Type B pancreatic cell (in vitro differentiated cells): ENCODE results near the gene FEM1C. TPM values are rescaled to one million over a fixed set of nuclear protein-coding genes. Genes with fewer than 3 reads are reported as not detected.

ENCODE experiments used
- DNase-seq: peaks from one replicate; pipeline ENCODE4 v3.0.0; 2021; ENCODE audit warnings: mixed read lengths; ENCODE audit not compliant: unreplicated experiment; ENCODE audit errors: extremely low spot score
- H3K27ac Mint-ChIP-seq: 2 replicates; pipeline ENCODE4 v1.8.0; 2021; ENCODE audit warnings: mild to moderate bottlenecking, mixed read lengths
- H3K27me3 Mint-ChIP-seq: 2 replicates; pipeline ENCODE4 v1.8.0; 2021; ENCODE audit warnings: mixed read lengths
- H3K36me3 Mint-ChIP-seq: 2 replicates; pipeline ENCODE4 v1.8.0; 2021; ENCODE audit warnings: mixed read lengths
- H3K4me1 Mint-ChIP-seq: one replicate; pipeline ENCODE4 v1.8.0; 2021; ENCODE audit warnings: mixed read lengths; ENCODE audit not compliant: unreplicated experiment
- H3K4me3 Mint-ChIP-seq: 2 replicates; pipeline ENCODE4 v1.8.0; 2021; ENCODE audit warnings: mild to moderate bottlenecking, mixed read lengths
- H3K9me3 Mint-ChIP-seq: 2 replicates; pipeline ENCODE4 v1.8.0; 2021; ENCODE audit warnings: mixed read lengths
- CTCF ChIP-seq: fragments of 200-600 bp; sonication (generic); conservative IDR thresholded peaks from 2 replicates; pipeline ENCODE4 v1.5.0; 2021; ENCODE audit warnings: antibody characterized with exemption, mild to moderate bottlenecking
- total RNA-seq: library from RNA; stranded (reverse); gene quantifications from 2 replicates; pipeline ENCODE4 v1.2.1, GENCODE V29; 2021; ENCODE audit warnings: low replicate concordance

FEM1C gene
- total RNA-seq, 1 donor from 2014 or later, result 15.8 TPM

DNA sequence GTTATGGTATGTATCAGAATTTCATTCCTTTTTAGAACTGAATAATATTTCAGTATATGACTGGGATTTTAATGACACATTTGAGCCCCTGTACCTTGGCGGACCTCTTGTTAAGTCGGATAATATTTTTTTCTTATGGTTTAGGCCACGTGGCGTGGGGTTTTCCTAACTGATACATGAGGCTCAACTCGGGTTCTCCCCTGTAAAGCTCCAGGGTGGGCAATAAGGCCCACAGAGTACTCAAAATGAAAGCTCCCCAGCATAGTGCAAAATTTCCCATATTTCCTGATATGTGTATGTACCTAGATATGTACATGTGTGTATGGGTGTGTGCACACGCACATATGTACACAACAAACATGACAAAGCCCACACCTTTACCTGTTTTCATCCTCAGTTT, 33.2 kb upstream of the FEM1C start:
- no peaks in the 10 kb centered on the region for H3K27me3 Mint-ChIP-seq
- TF ChIP-seq CTCF, result no peak
- H3K36me3 Mint-ChIP-seq, result no peaks in the 10 kb centered on the region
- no peaks in the 10 kb centered on the region for H3K9me3 Mint-ChIP-seq
- no peak overlapping the region for H3K27ac Mint-ChIP-seq
- no peak overlapping the region for H3K4me3 Mint-ChIP-seq
- DNase-seq, result no peak
- H3K4me1 Mint-ChIP-seq, result no peaks in the 10 kb centered on the region

DNA sequence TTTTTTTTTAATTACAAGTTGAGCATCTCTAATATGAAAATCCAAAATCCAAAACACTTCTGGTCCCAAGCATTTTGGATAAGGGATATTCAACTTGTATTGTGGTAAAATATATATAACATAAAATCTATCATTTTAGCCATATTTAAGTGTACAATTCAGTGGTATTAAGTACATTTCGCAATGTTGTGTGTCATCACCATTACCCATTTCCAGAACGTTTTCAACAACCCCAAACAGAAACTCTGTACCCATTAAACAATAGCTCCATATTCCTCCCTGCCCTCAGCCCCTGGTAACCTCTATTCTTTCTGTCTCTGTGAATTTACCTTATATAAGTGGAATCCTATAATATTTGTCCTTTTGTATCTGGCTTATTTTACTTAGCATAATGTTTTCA, 32.8 kb upstream of the FEM1C start:
- no peak overlapping the region for H3K27ac Mint-ChIP-seq
- H3K27me3 Mint-ChIP-seq, result no peaks in the 10 kb centered on the region
- no peak overlapping the region for H3K4me3 Mint-ChIP-seq
- no peaks in the 10 kb centered on the region for H3K4me1 Mint-ChIP-seq
- DNase-seq, result no peak
- no peaks in the 10 kb centered on the region for H3K9me3 Mint-ChIP-seq
- TF ChIP-seq CTCF, result no peak
- no peaks in the 10 kb centered on the region for H3K36me3 Mint-ChIP-seq

- Mint-ChIP-seq H3K27me3 (no peaks in the 10 kb centered on the region), H3K9me3 (no peaks in the 10 kb centered on the region), H3K36me3 (no peaks in the 10 kb centered on the region), H3K27ac (no peak overlapping the region), H3K4me1 (no peaks in the 10 kb centered on the region), H3K4me3 (no peak overlapping the region)
- TF ChIP-seq CTCF, result no peak
- DNase-seq, result no peak
These were observed 30.8 kb upstream of the FEM1C start for GRCh38 chr5:115575167-115576070.

- no peak for DNase-seq
- Mint-ChIP-seq H3K4me1 (no peaks in the 10 kb centered on the region), H3K27me3 (no peaks in the 10 kb centered on the region), H3K4me3 (no peak overlapping the region), H3K36me3 (no peaks in the 10 kb centered on the region), H3K27ac (no peak overlapping the region), H3K9me3 (no peaks in the 10 kb centered on the region)
- TF ChIP-seq CTCF, result no peak
These were observed 28.6 kb upstream of the FEM1C start for GRCh38 chr5:115573133-115573532.

DNA sequence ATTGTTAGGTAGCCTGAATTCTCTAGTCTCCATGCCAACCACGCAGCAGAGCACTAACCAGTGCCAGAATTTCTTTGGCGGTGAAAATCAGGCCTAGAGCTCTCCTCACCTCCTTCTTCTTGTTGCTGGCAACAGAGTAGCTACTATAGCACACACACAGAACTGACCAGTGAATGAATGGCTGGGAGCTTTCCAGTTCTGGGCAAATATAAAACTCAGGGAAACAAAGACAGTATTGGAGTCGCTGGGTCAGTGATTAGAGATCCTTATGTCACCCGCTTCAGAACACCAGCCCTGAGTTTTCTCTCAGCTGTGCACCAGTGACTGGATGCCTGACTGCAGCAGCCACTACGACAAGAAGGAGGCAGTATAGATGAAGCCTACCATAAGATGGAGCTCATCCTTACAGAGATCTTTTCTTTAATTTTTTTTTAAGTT, 26.9 kb upstream of the FEM1C start:
- DNase-seq, result no peak

More for the DNA sequence above, 26.9 kb upstream of the FEM1C start:
- no peaks in the 10 kb centered on the region for H3K9me3 Mint-ChIP-seq
- no peak for TF ChIP-seq CTCF
- no peak overlapping the region for H3K27ac Mint-ChIP-seq
- H3K4me1 Mint-ChIP-seq, result no peaks in the 10 kb centered on the region
- H3K36me3 Mint-ChIP-seq, result no peaks in the 10 kb centered on the region
- H3K4me3 Mint-ChIP-seq, result no peak overlapping the region
- H3K27me3 Mint-ChIP-seq, result no peaks in the 10 kb centered on the region
